ENCODE results near the gene CXCR5.

DNA sequence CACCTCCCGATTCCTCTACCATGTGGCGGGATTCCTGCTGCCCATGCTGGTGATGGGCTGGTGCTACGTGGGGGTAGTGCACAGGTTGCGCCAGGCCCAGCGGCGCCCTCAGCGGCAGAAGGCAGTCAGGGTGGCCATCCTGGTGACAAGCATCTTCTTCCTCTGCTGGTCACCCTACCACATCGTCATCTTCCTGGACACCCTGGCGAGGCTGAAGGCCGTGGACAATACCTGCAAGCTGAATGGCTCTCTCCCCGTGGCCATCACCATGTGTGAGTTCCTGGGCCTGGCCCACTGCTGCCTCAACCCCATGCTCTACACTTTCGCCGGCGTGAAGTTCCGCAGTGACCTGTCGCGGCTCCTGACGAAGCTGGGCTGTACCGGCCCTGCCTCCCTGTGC is 10.5 kb downstream of the CXCR5 start:
- TF ChIP-seq, protein P1, sequence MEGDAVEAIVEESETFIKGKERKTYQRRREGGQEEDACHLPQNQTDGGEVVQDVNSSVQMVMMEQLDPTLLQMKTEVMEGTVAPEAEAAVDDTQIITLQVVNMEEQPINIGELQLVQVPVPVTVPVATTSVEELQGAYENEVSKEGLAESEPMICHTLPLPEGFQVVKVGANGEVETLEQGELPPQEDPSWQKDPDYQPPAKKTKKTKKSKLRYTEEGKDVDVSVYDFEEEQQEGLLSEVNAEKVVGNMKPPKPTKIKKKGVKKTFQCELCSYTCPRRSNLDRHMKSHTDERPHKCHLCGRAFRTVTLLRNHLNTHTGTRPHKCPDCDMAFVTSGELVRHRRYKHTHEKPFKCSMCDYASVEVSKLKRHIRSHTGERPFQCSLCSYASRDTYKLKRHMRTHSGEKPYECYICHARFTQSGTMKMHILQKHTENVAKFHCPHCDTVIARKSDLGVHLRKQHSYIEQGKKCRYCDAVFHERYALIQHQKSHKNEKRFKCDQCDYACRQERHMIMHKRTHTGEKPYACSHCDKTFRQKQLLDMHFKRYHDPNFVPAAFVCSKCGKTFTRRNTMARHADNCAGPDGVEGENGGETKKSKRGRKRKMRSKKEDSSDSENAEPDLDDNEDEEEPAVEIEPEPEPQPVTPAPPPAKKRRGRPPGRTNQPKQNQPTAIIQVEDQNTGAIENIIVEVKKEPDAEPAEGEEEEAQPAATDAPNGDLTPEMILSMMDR (optimal IDR thresholded peaks at IDR 0.05 in 1 of 3, IDR thresholded peaks at IDR 0.05 in 1 of 3, conservative IDR thresholded peaks at IDR 0.05 in 1 of 3; ENCODE audit: extremely low read depth in 1 of 3, insufficient read depth in 2 of 3, low read length in 3 of 3): no peak
- no peak for TF ChIP-seq EZH2 (IDR thresholded peaks at IDR 0.05; ENCODE audit: low read length)

Measured in keratinocyte (primary cell).